HCT116 (cell line): ENCODE data around the gene ZNF324B. TPM values are rescaled to one million over a fixed set of nuclear protein-coding genes. Genes with fewer than 3 reads are reported as not detected.

Source experiments
- ATAC-seq: fragments of 200-7000 bp; cut with Tn5 transposase; 2 replicates; pipeline ENCODE4 v1.9.1; 2020; ENCODE audit warnings: mild to moderate bottlenecking, moderate library complexity
- BruUV-seq: library from RNA; stranded (reverse); fragments of 400-500 nt; replicated peaks from 2 replicates; lab custom pipeline; 2021; lab: Mats Ljungman, UMichigan
- CTCF ChIA-PET: fragments of 300-600 bp; sonication (Branson Sonifier 250); formaldehyde crosslinking; loops from one replicate; lab custom pipeline; 2021; ENCODE audit warnings: antibody characterized with exemption; lab: Charles Lee
- POLR2A ChIA-PET: fragments of 300-600, 350-600 bp; sonication (Branson Sonifier 250); formaldehyde crosslinking; loops from one replicate; lab custom pipeline; 2021; ENCODE audit warnings: antibody characterized with exemption; lab: Charles Lee
- RAD21 ChIA-PET, 2 experiments: fragments of 300-600 bp; sonication (Branson Sonifier 250); formaldehyde crosslinking; loops; one replicate each; lab custom pipeline; 2023; ENCODE audit warnings: low total read pairs in 2 of 2; ENCODE audit not compliant: uncharacterized antibody in 2 of 2, unreplicated experiment in 2 of 2, low non-redundant PET in 1 of 2; lab: Charles Lee
- DNase-seq: peaks from one replicate; pipeline ENCODE4 v3.0.0-alpha.2; 2010; ENCODE audit warnings: low read depth, low spot score
- H2AFZ ChIP-seq: fragments of 200-600 bp; shearing (Covaris generic), sonication (generic); 2 replicates; pipeline ENCODE4 v1.6.1; 2017; ENCODE audit warnings: low read depth, mixed run types, mixed read lengths, antibody characterized with exemption, low read length; ENCODE audit not compliant: poor library complexity, severe bottlenecking
- H3K27ac ChIP-seq: 2 replicates; pipeline ENCODE4 v1.5.1; 2012; ENCODE audit warnings: low read depth, low read length
- H3K27me3 ChIP-seq: fragments of 200-600 bp; sonication (generic); 2 replicates; pipeline ENCODE4 v1.6.1; 2016; ENCODE audit warnings: mixed run types, low read length, mixed read lengths; ENCODE audit not compliant: insufficient read depth
- H3K36me3 ChIP-seq, 2 experiments: fragments of 200-500 bp in 1 of 2; fragments of 200-600 bp in 1 of 2; sonication (Bioruptor generic) in 1 of 2; sonication (generic) in 1 of 2; 2 replicates each; pipeline versions ENCODE4 v1.5.1 to v1.6.1; 2014 to 2016; ENCODE audit warnings: low read length in 2 of 2, inconsistent platforms in 1 of 2, mixed read lengths in 1 of 2, mixed run types in 1 of 2; ENCODE audit not compliant: insufficient read depth in 2 of 2, control insufficient read depth in 1 of 2
- H3K4me1 ChIP-seq, 2 experiments: fragments of 200-600 bp in 1 of 2; sonication (generic) in 1 of 2; 2 replicates each; pipeline versions ENCODE4 v1.5.1 to v1.6.1; 2012 to 2017; ENCODE audit warnings: low read length in 2 of 2, inconsistent platforms in 1 of 2, mild to moderate bottlenecking in 1 of 2, mixed read lengths in 1 of 2, mixed run types in 1 of 2, moderate library complexity in 1 of 2; ENCODE audit not compliant: insufficient read depth in 2 of 2, control insufficient read depth in 1 of 2
- H3K4me2 ChIP-seq: fragments of 200-600 bp; sonication (generic); 2 replicates; pipeline ENCODE4 v1.6.1; 2017; ENCODE audit warnings: mixed run types, low read length, mixed read lengths
- H3K4me3 ChIP-seq, 2 experiments: fragments of 200-600 bp in 1 of 2; sonication (generic) in 1 of 2; replicated peaks in 1 of 2; 2 replicates each; pipeline ENCODE4 v1.5.1; 2011 to 2016; ENCODE audit warnings: low read length in 2 of 2, control low read depth in 1 of 2, low read depth in 1 of 2, mild to moderate bottlenecking in 1 of 2, mixed read lengths in 1 of 2, mixed run types in 1 of 2
- H3K79me2 ChIP-seq: fragments of 200-600 bp; sonication (generic); 2 replicates; pipeline ENCODE4 v1.6.1; 2017; ENCODE audit warnings: mild to moderate bottlenecking, mixed run types, low read length, moderate library complexity, mixed read lengths; ENCODE audit not compliant: insufficient read depth
- H3K9ac ChIP-seq: fragments of 200-600 bp; sonication (generic); 2 replicates; pipeline ENCODE4 v1.6.1; 2016; ENCODE audit warnings: low read length, mixed read lengths
- H3K9me2 ChIP-seq: fragments of 200-600 bp; sonication (generic), shearing (Covaris generic); 2 replicates; pipeline ENCODE4 v1.6.1; 2017; ENCODE audit warnings: mixed run types, mild to moderate bottlenecking, moderate library complexity; ENCODE audit not compliant: insufficient read depth
- H3K9me3 ChIP-seq, 2 experiments: fragments of 200-500 bp in 1 of 2; fragments of 200-600 bp in 1 of 2; sonication (Bioruptor generic) in 1 of 2; sonication (generic) in 1 of 2; 2 replicates each; pipeline ENCODE4 v1.6.1; 2014 to 2017; ENCODE audit warnings: low read length in 2 of 2, mixed read lengths in 2 of 2, inconsistent platforms in 1 of 2, low read depth in 1 of 2, mild to moderate bottlenecking in 1 of 2, mixed run types in 1 of 2, moderate library complexity in 1 of 2; ENCODE audit not compliant: control insufficient read depth in 1 of 2, insufficient read depth in 1 of 2
- H4K20me1 ChIP-seq: fragments of 200-600 bp; sonication (generic), shearing (Covaris generic); 2 replicates; pipeline ENCODE4 v1.6.1; 2017; ENCODE audit warnings: mixed run types, mild to moderate bottlenecking, moderate library complexity; ENCODE audit not compliant: insufficient read depth
- CBX3 ChIP-seq: IDR thresholded peaks from 2 replicates; pipeline ENCODE4 v1.6.1; 2012; ENCODE audit warnings: low read depth
- CEBPB ChIP-seq: IDR thresholded peaks from 2 replicates; pipeline ENCODE4 v1.6.1; 2012; ENCODE audit warnings: low read depth
- EGR1 ChIP-seq: IDR thresholded peaks from 2 replicates; pipeline ENCODE4 v1.6.1; 2012; ENCODE audit warnings: low read depth
- ELF1 ChIP-seq: IDR thresholded peaks from 2 replicates; pipeline ENCODE4 v1.6.1; 2012; ENCODE audit warnings: low read depth, borderline replicate concordance
- EZH2 ChIP-seq: fragments of 200-600 bp; sonication (generic); IDR thresholded peaks from 2 replicates; pipeline ENCODE4 v1.6.1; 2017; ENCODE audit warnings: antibody characterized with exemption, mixed run types
- EZH2phosphoT487 ChIP-seq: fragments of 200-600 bp; IDR thresholded peaks from 2 replicates; pipeline ENCODE4 v1.6.1; 2018; ENCODE audit warnings: antibody characterized with exemption, borderline replicate concordance
- FOSL1 ChIP-seq: IDR thresholded peaks from 2 replicates; pipeline ENCODE4 v1.6.1; 2012; ENCODE audit warnings: low read depth
- JUND ChIP-seq: IDR thresholded peaks from 2 replicates; pipeline ENCODE4 v1.6.1; 2012
- POLR2A ChIP-seq: IDR thresholded peaks from 2 replicates; pipeline ENCODE4 v1.7.0; 2011; ENCODE audit warnings: borderline replicate concordance; ENCODE audit not compliant: insufficient read depth, insufficient read length; ENCODE audit errors: extremely low read depth
- POLR2AphosphoS5 ChIP-seq: IDR thresholded peaks from 2 replicates; pipeline ENCODE4 v1.6.1; 2011; ENCODE audit warnings: mild to moderate bottlenecking, low read depth, low read length, moderate library complexity
- REST ChIP-seq: IDR thresholded peaks from 2 replicates; pipeline ENCODE4 v1.6.1; 2012; ENCODE audit warnings: low read depth
- SIN3A ChIP-seq: IDR thresholded peaks from 2 replicates; pipeline ENCODE4 v1.6.1; 2012; ENCODE audit warnings: low read depth
- SP1 ChIP-seq: IDR thresholded peaks from 2 replicates; pipeline ENCODE4 v1.6.1; 2012; ENCODE audit warnings: low read depth
- SRF ChIP-seq: IDR thresholded peaks from 2 replicates; pipeline ENCODE4 v1.6.1; 2012; ENCODE audit warnings: low read depth
- TCF7L2 ChIP-seq: IDR thresholded peaks from 2 replicates; pipeline ENCODE4 v1.7.0; 2011; ENCODE audit warnings: borderline replicate concordance, inconsistent platforms; ENCODE audit not compliant: insufficient read depth, insufficient read length; ENCODE audit errors: extremely low read depth
- YY1 ChIP-seq: IDR thresholded peaks from 2 replicates; pipeline ENCODE4 v1.6.1; 2011; ENCODE audit warnings: low read length, low read depth, moderate library complexity, mild to moderate bottlenecking; ENCODE audit not compliant: insufficient replicate concordance; ENCODE audit errors: extremely low read depth
- ZBTB33 ChIP-seq: IDR thresholded peaks from 2 replicates; pipeline ENCODE4 v1.6.1; 2011; ENCODE audit warnings: mild to moderate bottlenecking, low read length, moderate library complexity; ENCODE audit not compliant: insufficient replicate concordance; ENCODE audit errors: extremely low read depth
- ZFX ChIP-seq: fragments of 450-650 bp; IDR thresholded peaks from 2 replicates; pipeline ENCODE4 v1.6.1; 2017
- intact Hi-C: fragments of 100-400 bp; cut with micrococcal nuclease; formaldehyde crosslinking; loops from 2 replicates; pipeline ENCODE4 v1.10.0; 2022
- total RNA-seq: library from RNA; stranded (reverse); gene quantifications from one replicate; pipeline ENCODE4 v1.2.1, GENCODE V29; 2021; ENCODE audit not compliant: unreplicated experiment
- TF ChIP-seq, protein P1 (sequence below): IDR thresholded peaks from 2 replicates; pipeline ENCODE4 v1.6.1; 2012

The ZNF324B gene
- total RNA-seq, 1 experiment from 2014 or later = 9.4 TPM

GRCh38 chr19:58499021-58499927 is 47.9 kb downstream of the ZNF324B start:
- ChIA-PET RAD21 (no interaction called here), CTCF (interaction anchor here (1.8 to 1.9 kb wide), 2 partner anchors 15 to 21 kb away, joined by 3 to 6 read pairs; partner anchors contain the start of gene ZBTB45), POLR2A (interaction anchor here (1.1 to 1.5 kb wide), 3 partner anchors 15 to 22 kb away, joined by 3 to 7 read pairs (median 3); partner anchors contain the start of gene ZBTB45)
- Histone ChIP-seq H3K9me3 (no peaks in the 10 kb centered on the region), H3K9me2 (no peaks in the 10 kb centered on the region), H3K4me3 (peak overlapping the region; percentile 62 to 83), H3K9ac (peak overlapping the region; percentile 86), H3K79me2 (peaks cover 17% of the 10 kb centered on the region), H3K27me3 (no peaks in the 10 kb centered on the region), H2AFZ (peak overlapping the region; percentile 10), H3K4me1 (peaks cover 10 to 22% of the 10 kb centered on the region in 2 experiments; a peak in 3 of 4 replicates), H4K20me1 (no peaks in the 10 kb centered on the region), H3K4me2 (peak overlapping the region; percentile 88), H3K27ac (peak overlapping the region; percentile 82), H3K36me3 (no peaks in the 10 kb centered on the region)
- intact Hi-C loops = no loop called here
- DNase-seq (peak; percentile 98), ATAC-seq (peak; percentile 96)
- BruUV-seq = no TSS peak
- TF ChIP-seq POLR2A = peak; percentile 55
- TF ChIP-seq SIN3A = no peak
- peak; percentile 74; the same call in 1 of the 2 replicates for TF ChIP-seq ELF1
- TF ChIP-seq REST = no peak
- TF ChIP-seq FOSL1 = no peak
- no peak for TF ChIP-seq EGR1
- TF ChIP-seq EZH2phosphoT487 = no peak
- TF ChIP-seq EZH2 = no peak
- peak; percentile 84; the same call in 1 of the 2 replicates for TF ChIP-seq CBX3
- TF ChIP-seq, protein P1, sequence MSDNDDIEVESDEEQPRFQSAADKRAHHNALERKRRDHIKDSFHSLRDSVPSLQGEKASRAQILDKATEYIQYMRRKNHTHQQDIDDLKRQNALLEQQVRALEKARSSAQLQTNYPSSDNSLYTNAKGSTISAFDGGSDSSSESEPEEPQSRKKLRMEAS = peak; percentile 90
- peak; percentile 77 for TF ChIP-seq YY1
- peak; percentile 60 for TF ChIP-seq TCF7L2
- no peak for TF ChIP-seq ZFX
- no peak for TF ChIP-seq JUND
- no peak for TF ChIP-seq CEBPB
- TF ChIP-seq SP1 = peak; percentile 85
- TF ChIP-seq POLR2AphosphoS5 = peak; percentile 80
- peak; percentile 77; the same call in 1 of the 2 replicates for TF ChIP-seq SRF
- peak; percentile 74 for TF ChIP-seq ZBTB33
